Erythroblast (primary cell): ENCODE measurements around the gene FARP1.

Source experiments
- GATA1 ChIP-seq: IDR thresholded peaks from 2 replicates; pipeline ENCODE4 v1.6.1; 2011; ENCODE audit warnings: low read depth, mild to moderate bottlenecking, control low read depth, low read length, moderate library complexity
- POLR2A ChIP-seq: IDR thresholded peaks from 2 replicates; pipeline ENCODE4 v1.6.1; 2011; ENCODE audit warnings: mild to moderate bottlenecking, low read length

DNA sequence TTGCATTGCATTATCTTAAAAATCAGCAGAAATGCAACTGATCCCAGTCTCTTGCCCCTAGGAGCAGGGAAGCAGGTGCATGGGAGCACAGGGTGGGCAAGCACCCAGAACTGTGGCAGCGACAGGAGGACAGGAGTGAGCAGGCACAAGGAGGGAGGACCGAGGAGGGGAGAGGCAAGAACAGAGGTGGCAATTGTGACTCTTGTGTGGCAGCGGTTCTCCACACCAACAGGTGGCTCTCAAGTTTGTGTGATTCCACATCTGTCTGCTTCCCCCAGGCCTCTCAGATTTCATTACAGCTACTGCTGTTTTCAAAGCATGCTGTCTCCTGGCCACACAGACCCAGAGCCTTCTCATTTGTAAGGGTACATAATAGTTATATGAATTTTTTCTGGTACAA, 325.5 kb downstream of the FARP1 start:
- TF ChIP-seq POLR2A: no peak
- no peak for TF ChIP-seq GATA1
